Stimulated activated CD4-positive, alpha-beta T cell treated with anti-CD3 and anti-CD28 coated beads, Interleukin-1b, Interleukin-23, amount 100 ng/mL, for 1 hour (primary cell): ENCODE measurements around the gene CPSF3.
"Not testable (repeated sequence)": the region's sequence is repeated elsewhere in the genome, so short reads cannot be mapped to it uniquely, and the experiment has no call there.

Experiments used
- DNase-seq, 2 donors: peaks; one replicate each; pipeline ENCODE4 v3.0.0-alpha.2; 2020; ENCODE audit warnings: low read depth in 2 of 2

The CPSF3 gene

DNA sequence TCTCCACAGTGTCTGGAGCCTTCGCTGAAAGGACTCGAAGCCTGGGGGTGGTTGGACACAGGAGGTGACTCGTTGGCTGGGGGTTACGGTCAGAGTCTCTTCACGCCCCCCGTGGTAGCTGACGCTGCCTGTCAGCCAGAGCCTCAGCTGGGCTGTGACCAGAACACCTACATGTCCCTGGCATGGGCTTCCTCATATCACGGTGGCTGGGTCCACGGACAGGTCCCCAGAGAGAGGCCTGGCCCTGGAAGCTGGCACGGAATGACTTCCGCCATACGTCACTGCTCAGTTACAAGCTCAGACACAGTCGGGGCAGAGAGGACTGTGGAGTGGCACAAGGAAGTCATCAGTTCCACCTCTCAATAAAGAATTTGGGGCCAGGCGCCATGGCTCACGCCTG is 28.6 kb upstream of the CPSF3 start:
- DNase-seq = no peak

DNA sequence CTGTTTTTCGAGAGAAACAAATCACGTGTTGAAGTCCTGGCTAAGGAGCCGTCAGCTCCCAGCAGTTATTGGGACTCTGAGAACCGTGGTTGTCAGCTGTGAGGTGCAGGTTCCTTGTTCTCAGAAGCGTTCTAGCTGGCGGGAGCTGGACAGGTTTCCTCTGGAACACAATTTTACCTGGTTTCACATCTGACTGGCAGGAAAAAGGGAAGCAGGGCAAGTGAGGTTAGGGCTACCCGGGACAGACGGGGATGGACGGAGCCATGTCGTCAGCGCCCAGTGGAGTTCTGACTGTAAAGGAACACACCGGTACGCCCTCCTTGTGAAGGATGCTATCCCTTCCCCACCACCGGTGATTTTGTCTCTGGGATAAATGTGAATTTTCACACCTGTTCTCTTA is 26.3 kb upstream of the CPSF3 start:
- DNase-seq = no peak

DNA sequence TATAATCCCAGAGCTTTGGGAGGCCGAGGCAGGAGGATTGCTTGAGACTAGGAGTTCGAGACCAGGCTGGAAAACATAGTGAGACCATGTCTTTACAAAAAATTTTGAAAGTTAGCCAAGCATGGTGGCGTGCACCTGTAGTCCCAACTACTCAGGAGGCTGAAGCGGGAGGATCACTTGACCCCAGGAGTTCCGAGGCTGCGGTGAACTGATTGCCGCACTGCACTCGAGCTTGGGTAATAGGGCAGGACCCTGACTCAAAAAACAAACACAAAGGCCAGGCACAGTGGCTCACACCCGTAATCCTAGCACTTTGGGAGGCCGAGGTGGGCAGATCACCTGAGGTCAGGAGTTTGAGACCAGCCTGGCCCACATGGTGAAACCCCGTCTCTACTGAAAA is 25.2 kb upstream of the CPSF3 start:
- DNase-seq = not testable (repeated sequence)

DNA sequence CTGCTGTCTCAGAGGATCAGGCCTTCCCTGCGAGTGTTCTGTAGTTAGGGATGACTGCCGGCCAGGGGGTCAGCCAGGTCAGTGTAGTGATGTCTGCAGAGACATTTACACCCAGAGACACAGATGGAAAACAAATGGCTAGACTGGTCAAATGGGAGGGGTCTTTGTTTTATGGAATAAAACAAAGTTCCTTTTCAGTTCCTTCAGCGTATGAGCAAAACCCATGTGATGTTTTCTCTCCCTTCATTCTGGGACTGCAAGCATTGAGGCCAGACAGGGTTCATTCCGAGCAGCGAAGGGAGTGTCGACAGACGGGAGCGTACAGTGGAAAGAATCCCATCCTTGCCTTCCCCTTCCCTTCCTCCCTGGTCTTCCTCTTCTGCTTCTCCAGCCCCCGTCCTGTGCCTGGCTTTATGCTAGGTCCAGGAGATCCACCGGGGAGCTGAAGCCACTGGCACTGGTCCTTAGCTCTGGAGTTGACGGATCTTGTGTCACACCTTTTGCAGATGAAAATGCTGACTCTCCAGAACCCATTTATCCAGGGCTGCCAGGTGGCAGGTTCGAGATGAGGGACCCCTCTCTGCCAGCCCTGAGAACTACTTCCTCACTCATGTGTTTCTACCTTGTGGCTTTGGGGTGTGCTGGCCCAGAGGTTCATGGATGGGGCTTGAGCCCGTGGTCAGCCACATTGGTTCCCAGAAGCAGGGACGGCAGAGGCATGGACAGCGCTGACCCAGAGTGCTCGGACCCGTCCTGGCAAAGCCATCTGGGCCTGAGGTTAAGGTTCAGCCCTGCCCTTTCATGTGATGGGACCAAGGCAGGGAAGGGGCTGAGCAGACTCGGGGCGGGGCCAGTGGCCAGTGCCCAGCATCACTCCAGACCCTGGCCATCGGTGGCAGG is 24.3 kb upstream of the CPSF3 start:
- DNase-seq = no peak

DNA sequence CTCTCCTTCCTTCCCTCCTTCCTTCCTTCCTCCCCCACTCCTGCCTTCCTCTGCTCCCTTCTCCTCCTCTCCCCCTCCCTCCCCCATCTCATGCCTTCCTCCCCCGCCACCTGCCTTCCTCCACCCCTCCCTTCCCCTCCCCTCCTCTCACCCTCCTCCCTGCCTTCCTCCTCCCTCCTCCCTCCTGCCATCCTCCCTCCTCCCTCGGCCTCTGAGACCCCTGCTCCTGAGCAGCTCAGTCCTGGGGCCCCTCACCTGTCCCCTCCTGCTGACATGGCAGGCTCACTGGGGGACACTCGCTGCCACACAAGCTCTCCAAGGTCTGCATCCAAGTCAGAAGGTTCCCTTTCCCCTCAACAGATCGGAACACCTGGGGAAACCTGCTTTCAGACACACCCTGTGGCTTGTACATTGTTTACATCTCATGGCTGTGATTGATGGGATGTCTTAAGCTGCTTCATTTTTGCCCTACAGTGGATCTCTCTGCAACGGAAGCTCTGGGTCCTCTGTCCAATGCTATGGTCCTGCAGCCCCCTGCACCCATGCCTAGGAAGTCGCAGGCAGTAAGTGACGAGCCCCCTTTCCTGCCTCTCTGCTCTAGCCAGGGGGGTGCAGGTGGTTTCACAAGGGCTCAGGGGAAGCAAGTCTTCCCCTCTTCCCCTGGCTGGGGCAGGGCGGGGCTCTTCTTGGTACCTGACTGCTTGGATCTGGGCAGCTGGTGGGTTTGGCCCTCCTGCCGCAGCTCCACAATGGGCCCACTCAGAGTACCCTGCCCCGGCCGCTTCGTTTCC is 23.0 kb upstream of the CPSF3 start:
- no peak for DNase-seq

DNA sequence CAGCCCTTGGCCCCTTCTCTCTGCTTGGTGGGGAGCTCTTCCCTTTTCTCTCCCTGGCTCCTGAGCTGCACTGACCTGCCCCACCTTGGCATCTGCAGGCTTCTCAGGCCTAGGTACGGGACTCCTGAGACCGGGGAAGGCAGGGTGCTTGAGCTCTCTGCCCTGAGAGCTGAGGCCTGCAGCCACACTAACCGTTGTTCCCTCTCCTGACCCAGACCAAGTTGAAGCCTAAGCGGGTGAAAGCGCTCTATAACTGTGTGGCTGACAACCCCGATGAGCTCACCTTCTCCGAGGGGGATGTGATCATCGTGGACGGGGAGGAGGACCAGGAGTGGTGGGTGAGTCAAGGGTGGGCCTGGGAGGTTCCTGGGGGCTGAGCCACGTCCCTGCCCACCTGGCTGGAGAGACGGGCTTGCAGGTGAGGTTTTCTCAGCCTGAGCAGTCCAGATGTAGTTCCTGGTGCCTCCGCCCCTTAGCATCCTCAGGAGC is 22.4 kb upstream of the CPSF3 start:
- no peak for DNase-seq

DNA sequence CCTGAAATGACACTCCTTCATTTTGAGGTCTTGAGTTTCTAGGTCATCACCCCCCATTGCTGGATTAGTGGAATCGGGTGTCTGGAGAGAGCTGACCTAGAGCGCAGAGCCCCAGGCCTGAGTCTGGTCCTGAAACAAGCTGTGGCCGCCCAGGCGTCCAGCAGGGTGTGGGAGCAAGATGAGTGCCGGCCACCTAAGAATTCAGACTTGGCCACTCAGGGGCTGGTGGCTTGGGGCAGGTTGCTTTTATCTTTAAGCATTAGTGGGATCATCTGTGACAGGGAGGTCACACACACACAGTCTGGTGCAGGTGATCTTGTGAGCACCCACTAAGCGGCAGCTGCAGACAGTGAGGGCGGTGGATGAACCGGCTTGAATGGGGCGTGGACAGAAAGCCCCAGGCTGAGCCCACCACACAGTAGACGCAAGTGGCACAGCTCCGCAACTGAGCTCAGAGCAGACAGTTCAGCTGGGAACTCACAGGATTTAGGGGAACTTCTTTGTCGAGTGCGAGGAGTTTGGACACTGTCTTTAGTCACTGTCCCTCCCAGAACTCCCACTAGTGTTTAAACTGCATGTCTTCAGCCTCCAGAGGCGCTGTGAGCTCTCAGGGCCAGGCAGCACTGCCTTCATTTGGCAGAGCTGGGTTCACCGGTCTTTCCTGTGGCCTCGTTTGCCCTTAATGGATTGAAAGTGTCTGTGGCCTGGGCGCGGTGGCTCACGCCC is 21.6 kb upstream of the CPSF3 start:
- DNase-seq = no peak

DNA sequence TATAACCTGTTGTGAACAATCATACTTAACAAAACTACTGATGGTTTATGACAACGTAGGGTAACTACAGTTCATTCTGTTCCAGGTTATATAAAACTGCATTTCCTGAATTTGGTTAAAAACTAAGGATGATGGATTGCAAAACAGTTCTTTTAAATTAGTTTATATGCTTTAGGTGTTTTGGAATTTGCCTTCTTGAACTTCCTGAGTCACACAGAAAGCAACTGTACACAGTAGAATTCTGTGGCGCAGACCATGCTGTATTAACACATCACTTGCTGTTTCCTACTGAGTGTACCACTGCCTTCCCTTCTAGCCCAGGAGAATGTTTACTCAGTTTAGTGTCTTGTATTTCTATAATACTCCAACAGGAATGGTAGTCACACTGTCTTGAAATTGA is 19.5 kb upstream of the CPSF3 start:
- DNase-seq = no peak

DNA sequence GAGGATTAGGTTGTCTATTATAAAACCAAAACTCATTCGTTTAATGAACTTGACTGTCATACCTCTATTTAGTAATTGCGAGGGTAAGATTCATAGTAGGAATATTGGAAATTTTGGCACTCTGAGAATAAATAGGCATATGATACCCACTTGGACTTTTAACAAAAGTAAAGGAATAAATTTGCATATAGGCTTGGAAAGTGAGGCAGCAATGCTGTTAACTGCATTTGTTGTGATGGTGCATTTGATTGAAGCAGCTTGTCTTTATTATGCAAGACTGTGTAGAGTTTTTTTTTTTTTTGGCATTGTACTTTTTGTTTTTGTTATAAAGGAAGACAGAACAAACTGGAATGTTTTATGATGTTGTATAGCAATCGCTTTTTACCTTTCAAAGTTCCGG is 19.0 kb upstream of the CPSF3 start:
- no peak for DNase-seq

DNA sequence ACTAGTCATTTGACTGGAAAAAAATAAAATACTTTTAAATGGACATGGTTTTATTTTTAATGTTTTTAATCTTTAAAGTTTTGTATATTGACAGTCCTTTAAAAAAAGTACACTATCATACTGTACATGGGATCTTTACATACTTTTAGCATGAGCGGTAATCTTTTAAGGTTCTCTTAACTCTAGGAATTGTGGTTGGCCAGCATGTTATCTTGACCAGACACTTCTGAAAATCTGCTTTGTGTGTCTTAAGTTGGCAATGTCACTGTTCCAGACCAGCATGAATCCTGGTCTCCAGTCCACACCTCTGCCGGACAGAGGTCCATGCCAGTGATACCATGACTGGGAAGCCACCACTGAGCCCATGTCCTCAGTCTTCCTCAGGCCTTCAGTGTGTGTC is 17.8 kb upstream of the CPSF3 start:
- no peak for DNase-seq

DNA sequence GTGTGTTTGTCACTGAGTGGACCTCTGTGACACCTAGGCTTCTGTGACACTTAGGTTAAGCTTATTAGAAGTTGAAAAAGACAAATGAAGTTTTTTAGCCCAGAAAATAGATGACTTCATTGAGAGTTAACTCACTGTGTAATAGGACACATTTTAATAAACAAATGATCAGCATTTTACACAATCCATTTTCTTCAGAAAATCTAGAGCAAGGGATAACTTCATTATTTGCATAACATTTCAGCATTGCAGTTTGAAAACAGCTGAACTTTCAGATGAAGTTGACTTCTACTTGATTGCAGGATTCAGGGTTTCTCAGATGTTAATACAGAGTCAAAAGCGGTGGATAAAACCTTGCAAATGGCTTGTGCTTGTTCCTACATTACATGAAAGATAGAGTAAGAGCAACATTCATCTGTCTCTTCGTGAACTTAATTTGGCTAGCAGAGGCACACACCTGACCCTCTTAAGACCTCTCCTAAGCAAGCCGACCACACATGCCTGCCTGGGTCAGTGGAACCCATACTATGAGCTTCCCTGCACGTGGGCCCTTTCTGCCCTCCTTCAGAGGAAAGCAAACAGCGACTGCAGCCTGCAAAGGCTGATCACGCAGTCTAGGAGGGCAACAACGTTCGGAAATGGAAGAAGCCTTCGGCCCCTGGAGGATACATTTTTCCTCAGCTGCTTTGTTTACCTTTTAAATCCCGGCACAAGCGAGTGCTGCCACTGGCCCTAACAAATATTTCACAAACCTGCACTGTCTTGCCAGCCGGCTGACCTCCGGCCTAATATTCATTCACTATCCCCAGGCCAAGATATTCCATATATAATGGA is 16.7 kb upstream of the CPSF3 start:
- DNase-seq = no peak

DNA sequence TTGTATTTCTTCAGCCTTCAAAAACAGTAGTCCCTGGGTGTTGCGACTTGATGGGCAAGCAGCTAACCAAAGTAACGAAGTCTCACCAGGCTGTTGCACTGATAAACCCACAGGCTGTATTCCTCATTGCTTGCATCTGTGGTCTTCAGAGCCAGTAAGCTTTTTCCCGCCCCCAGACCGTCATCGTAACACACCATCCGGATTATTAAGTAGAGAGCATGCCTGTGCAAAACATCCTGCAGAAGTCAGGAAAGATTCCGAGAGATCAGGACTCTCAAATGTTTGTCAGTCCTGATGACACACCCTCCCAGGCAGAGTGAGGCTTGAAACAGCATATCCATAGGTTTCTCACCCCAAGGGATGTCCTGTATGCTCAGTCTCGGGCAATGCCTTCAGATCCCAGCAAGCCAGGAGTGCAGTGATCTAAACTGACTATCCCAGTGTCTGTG is 16.1 kb upstream of the CPSF3 start:
- DNase-seq = no peak

DNA sequence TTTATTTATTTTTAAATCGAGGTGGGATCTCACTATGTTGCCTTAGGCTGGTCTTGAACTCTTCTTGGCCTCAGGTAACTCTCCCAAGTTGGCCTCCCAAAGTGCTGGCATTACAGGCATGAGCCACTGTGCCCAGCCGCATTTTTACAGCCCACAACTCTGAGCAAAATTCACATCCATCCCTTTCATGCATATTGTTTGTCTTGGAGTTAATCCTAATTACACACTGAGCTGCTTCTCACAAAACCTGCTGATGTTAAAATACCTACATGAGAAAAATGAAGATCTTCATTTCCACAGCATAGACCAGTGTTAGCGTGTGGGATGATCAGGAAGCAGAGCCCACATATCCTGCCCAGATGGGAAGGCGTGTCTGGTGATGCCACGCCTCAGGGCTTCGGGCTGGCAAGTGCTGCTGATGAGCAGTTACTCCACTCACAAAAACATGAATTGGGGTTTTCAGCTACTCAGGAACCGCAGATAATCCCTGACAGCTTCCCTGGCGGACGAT is 14.8 kb upstream of the CPSF3 start:
- no peak for DNase-seq

DNA sequence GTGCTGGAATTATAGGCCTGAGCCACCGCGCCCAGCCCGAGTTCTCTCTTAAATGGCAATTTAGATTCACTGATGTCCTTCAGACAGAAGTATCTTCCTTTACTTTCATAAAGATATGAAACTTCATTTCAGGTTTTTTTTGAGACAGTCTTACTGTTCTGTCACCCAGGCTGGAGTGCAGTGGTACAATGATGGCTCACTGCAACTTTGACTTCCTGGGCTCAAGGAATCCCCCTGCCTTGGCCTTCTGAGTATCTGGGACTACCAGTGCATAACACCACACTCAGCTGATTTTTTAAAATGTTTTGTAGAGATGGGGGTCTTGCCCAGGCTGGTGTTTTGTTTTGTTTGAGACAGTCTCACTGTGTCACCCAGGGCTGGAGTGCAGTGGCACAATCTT is 13.3 kb upstream of the CPSF3 start:
- no peak for DNase-seq

DNA sequence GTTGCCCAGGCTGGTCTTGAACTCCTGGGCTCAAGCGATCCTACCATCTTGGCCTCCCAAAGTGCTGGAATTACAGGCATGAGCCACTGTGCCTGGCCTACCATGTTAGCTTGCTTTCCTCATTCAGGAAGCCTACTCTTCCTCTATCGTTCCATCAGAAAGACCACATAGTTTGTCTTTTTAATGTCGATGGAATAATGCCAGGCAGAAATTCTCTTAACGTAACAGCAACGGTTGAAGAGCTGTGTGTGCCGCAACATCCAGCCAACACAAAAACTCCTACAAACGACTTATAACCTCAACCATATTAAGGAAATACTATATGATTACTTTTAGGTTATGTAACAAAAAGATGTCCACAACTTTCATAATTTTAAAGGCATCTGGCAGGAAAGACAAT is 10.7 kb upstream of the CPSF3 start:
- DNase-seq = no peak

DNA sequence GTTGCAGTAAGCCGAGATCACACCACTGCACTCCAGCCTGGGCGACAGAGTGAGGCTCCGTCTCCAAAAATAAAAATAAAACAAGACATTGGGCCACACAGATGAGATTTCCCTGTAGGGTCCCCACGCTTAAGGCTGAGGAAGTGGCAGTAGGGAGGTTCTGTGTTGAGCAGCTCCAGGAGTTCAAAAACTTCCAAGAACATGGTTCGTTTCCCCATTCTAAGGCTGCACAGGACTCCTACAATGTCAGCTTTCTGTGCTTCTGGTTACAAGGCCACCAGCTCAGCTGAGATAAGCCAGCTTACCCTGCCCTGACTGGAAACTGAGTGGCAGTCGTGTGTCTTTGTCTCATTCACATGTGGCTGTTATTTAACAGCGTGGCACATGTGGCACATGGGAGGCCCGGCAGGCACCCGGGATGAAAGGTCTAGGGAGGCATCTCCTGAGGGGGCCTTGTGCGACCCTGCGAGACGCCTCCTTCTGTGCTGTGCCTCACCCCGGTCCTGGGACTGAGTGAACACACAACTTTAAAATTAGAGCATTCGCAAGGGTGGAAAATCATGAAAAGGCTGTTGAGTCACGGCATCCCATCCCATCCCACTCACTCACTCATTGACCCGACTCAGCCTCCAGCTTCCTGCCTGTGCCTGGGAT is 7.8 kb upstream of the CPSF3 start:
- no peak for DNase-seq

DNA sequence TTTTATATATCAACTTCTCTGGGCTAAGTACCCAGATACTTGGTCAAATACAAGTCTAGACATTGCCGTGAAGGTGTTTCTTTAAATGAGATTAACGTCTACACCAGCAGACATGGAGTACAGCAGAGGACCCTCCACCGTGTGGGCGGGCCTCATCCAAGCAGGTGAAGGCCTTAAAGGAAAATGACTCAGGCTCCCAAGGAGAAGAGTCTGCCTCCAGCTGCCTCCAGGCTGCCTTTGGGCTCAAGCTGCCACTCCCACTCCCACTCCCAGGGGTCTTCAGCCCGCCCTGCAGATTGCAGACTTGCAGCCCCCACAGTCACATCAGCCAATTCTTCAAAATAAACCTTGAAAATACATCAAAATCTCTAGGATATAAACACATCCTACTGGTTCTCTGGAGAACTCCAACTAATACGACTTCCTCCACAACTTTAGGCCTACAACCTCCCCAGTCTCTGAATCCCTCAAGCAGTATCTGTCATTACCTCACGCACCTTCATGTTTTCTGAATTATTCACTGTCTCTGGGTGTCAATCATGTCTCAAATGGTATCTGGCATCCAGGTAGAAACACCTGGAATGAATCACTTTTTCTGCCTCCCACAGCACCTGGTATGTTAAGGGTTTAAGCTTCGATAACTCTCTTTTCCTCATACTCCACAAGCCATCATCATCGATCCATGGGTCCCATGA is 7.0 kb upstream of the CPSF3 start:
- DNase-seq = no peak

DNA sequence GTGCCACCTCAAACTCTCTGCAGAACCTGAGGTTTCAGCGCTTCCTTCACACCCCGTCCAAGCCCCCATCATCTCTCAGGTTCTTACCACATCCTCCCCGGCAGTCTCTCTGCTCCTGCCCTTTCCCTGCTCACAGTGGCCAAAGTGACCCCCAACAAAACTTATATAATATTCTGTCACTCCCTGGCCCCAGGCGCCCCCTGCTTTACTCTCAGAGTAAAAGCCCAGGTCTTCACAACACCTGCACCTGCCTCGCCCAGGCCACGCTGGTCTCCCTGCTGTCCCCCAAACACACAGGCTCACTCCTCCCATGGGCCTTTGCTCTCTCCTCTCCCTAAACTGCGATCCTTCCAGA is 6.5 kb upstream of the CPSF3 start:
- no peak for DNase-seq

DNA sequence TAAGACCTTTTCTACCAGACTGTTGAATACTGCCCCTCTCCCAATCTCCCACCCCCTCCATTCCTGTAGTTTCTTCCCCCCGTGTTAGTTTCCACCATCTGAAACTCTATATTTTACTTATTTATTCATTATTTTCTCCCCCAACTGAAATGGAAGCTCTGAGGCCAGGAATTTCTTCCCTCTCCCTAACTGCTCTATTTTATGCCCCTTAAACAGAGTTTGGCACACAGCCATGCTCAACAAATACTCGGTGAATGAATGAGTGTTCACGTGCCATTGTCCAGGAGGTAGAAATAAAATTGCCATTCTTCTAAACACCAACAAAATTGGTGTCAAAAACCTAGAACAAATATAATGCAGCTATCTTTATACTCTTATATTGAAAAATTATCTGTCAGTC is 5.7 kb upstream of the CPSF3 start:
- DNase-seq = no peak

DNA sequence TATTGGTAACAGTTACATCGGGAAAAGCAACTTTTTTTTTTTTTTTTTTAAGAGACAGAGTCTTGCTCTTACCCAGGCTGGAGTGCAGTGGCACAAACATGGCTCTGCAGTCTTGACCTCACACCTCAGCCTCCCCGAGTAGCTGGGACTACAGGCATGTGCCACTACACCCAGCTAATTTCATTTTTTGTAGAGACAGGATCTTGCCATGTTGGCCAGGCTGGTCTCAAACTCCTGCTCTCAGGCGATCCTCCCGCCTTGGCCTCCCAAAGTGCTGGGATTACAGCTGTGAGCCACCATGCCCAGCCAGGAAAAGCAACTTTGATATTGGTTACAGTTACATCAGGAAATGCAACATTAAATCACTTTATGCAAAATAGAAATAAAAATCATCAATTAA is 4.7 kb upstream of the CPSF3 start:
- no peak for DNase-seq
